ENCODE results near the gene FNIP1. TPM values are rescaled to one million over a fixed set of nuclear protein-coding genes. Genes with fewer than 3 reads are reported as not detected.

Gene FNIP1
- total and polyA plus RNA-seq, 2 of the 8 experiments (the other 6 are each of a cell fraction or from before 2014, with no cell fraction given) = 3.5 to 17.3 TPM

DNA sequence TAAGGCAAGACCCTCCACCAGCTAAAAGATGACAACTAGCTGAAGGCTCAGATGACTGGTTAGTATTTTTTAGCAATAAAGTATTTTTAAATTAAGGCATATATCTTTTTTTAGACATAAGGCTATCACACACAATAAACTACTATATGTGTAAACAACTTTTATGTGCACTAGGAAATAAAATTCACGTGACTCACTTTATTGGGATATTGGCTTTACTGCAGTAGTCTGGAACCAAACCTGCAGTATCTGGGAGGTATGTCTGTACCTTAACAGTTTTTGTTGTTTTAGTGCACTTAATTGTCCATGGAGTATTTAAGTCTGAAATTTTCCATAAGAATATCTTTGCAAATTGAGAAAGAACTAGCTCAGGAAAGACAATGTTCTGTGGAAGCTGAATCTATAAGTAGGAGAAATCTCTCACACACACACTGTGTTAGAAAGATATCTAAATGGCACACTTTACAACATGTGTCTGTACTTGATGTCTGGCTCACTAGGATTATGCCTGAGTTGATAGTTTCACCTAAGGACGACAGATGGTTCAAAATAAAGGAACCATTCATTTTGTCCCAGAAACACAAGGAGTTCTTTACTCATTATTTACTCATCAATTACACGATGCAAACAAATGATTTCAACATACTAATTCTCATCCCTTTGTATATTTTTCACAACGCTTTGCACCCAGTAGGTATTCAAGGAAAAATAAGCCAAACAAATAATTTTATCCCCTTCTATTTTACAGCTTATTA, 166.4 kb downstream of the FNIP1 start (continued):
- no peak for TF ChIP-seq POU5F1 (IDR thresholded peaks at IDR 0.05; ENCODE audit: low read depth, low read length)
- no peak for TF ChIP-seq TCF12 (IDR thresholded peaks at IDR 0.05; ENCODE audit: low read depth, low read length)
- no peak for TF ChIP-seq CEBPB (IDR thresholded peaks at IDR 0.05; ENCODE audit: low read depth, low read length)
- TF ChIP-seq SRF (IDR thresholded peaks at IDR 0.05; ENCODE audit: low read depth, low read length) = no peak
